ENCODE results near the gene NOX4.
"Not testable (repeated sequence)": the region's sequence is repeated elsewhere in the genome, so short reads cannot be mapped to it uniquely, and the experiment has no call there.

The NOX4 gene

GRCh38 chr11:89457190-89457589 lies 34.0 kb downstream of the NOX4 start:
- DNase-seq, result no peak

- no peak for DNase-seq
Measured at GRCh38 chr11:89456681-89457080, 34.5 kb downstream of the NOX4 start.

DNA sequence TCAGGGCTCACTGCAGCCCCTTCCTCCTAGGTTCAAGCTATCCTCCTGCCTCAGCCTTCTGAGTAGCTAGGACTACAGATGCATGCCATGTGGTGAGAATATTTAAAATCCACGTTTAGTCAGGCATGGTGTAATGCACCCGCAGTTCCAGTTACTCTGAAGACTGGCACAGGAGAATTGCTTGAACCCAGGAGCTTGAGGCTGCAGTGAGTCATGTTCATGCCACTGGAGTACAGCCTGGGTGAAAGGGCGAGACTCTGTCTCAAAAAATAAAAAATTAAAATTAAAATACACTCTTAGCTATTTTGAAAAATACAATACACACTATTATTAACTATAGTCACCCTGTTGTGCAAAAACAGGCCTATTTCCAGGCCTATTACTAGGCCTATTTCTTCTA lies 38.4 kb downstream of the NOX4 start:
- DNase-seq, result no peak

- no peak for DNase-seq
Measured at GRCh38 chr11:89447845-89448244, 43.3 kb downstream of the NOX4 start.

DNA sequence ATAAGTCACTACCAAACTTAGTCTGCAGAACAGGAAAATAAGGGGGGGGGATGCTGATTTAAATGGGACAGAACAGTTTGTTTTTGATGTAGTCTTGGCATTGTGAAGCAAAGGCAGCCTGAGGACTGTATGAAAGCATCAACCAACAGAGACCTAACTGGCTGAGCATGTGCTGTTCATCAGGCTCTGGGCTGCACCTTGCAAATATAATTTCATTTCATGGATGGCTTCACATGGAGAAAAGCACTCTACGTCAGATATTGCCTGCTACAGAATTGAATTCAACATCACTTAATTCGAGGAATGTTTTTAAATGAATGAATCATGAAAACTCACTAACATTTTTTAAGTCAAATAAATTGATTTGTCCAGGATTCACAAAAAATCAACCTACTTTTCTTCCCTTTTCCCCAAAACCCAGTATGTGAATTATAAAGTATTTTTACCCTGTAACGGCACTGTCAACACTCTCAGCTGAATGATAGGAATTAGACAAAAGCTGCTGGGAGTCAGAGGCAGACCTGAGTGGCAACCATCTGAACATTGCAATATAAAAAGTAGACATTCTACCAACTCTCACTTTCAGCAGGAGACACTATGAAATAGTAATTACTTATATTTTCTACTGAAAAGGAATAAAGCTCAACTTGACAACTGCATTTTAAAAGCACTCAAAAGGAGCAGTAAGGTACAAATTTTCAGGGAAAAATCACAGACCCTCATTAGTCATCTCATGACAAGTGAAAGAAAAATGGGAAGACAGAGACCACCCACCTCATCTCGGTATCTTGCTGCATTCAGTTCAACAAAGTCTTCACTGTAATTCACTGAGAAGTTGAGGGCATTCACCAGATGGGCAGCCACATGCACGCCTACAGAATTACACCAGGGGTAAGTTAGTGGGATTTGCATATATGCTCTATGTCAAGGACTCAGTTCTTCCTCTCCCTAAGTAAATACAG lies 47.5 kb downstream of the NOX4 start:
- no peak for DNase-seq

GRCh38 chr11:89442801-89443200 lies 48.4 kb downstream of the NOX4 start:
- DNase-seq, result no peak

DNA sequence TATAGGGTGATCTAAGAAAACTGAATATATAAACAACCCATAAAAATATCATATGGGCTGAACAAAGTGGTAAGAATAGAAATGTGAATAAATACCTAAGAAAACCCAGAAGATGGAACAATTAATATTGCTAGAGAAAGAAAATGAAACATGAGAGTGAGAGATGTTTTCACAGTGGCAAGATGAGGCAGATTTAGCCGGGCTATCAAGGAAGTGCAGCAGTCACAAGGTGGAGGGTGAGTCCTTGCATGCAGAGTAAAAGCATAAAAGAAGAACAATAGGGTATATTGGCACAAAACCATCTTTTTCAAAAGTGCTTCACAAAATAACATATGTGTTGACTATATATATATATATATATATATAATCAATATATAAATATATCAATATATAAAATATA lies 49.6 kb downstream of the NOX4 start:
- no peak for DNase-seq

DNA sequence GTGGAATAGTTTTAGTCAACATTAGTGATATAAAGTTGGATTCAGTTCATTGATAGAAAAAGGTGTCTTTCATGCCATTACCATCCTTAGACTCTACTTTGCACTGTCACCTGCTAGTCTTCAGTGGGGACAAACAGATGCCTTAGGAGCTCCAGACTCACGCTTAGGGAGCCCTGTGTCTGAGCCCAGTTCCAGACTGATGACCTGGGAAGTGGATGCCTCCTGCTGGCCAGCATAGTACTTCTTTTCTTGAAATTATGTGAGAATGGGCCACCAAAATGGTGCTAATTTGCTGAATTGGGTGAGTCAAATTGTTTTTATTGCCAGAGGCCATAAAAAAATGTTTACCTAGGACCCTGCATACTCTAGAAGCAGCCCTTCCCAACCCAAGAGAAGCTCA lies 53.9 kb downstream of the NOX4 start:
- no peak for DNase-seq

GRCh38 chr11:89436071-89436470 lies 55.1 kb downstream of the NOX4 start:
- DNase-seq, result no peak

DNA sequence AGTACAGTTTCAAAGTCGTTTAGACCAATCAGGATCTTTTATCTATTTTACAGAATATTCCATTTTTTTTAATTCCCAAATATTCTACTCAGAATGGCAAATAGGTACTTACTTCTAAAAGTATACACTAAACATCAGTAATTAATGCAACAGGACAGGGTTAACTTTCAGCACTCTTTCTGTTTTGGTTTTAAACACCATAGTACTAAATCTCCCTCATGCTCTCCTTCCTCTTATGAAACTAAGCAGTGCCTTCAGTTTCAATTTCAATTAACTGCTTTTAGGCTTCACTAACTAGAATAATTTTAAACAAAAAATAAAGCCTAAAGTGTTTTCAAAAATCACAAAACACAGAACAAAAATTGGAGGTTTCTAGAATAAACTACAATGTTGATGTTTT lies 57.9 kb downstream of the NOX4 start:
- no peak for DNase-seq

DNA sequence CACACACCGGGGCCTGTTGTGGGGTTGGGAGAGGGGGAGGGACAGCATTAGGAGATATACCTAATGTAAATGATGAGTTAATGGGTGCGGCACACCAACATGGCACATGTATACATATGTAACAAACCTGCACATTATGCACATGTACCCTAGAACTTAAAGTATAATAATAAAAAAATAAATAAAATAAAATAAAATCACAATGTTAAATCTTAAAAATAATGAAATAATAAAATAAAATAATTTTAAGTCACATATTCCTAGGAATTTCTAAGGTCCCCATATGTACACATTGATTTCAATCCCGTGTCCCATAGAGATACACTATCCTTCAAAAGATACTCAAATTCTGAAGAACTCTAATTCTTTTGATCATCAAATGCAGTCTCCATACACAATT lies 59.0 kb downstream of the NOX4 start:
- DNase-seq, result not testable (repeated sequence)

- DNase-seq, result not testable (repeated sequence)
Measured at GRCh38 chr11:89426501-89426900, 64.7 kb downstream of the NOX4 start.

DNA sequence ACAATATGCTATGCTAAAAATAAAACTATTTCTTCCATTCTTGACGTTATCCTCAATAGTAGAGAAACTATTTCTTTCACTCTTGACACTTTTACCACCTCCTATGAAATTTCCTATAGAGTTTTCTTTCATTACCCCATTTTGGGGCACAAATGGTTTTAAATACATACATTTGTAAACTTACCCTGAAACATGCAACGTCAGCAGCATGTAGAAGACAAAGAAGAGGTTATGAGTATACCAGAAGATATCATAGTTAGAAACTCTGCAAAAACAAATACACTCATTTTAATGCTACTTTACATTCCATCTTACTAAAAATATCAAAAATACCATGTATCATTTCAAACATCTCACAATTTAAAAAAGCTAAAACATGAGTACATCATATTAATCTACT lies 69.5 kb downstream of the NOX4 start:
- DNase-seq, result no peak

GRCh38 chr11:89420981-89421380 lies 70.2 kb downstream of the NOX4 start:
- DNase-seq, result no peak

GRCh38 chr11:89416961-89417360 lies 74.2 kb downstream of the NOX4 start:
- DNase-seq, result no peak

GRCh38 chr11:89411112-89411511 lies 80.1 kb downstream of the NOX4 start:
- not testable (repeated sequence) for DNase-seq

DNA sequence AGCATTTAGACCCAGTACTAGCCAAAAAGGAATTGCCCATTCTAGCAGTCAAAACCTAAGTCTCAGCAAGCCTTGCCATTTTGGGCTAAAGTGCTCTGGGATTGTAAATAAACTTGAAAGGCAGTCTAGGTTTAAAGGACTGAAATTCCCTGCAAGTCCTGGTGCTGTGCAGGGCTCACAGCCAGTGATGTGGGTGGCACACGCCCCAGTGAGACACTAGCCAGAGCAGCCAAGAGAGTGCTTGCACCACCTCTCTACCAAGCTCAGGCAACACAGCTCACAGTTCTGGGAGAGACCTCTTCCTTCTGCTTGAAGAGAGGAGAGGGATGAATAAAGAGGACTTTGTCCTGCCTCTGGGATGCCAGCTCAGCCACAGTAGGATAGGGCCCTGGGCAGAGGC lies 80.5 kb downstream of the NOX4 start:
- not testable (repeated sequence) for DNase-seq

DNA sequence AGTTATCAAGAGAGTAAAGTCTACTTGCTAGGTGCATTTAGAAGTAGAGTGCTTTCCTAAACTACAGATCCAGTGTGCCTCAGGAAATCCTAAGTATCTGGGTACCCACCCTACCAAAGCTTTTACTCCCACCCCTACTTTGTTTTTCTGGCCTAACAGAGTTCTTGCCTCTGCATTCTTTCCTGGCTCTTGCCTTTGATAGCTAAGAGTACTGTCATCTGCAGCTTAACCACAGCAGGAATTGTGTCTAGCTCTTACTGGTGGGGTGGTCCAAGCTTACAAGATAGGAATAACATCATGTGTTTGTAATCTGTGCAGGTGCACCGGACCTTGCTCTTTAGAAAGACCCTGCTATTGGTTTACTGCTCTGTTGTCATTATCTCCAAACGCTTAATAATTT lies 82.7 kb downstream of the NOX4 start:
- DNase-seq, result not testable (repeated sequence)

GRCh38 chr11:89405629-89406028 lies 85.5 kb downstream of the NOX4 start:
- no peak for DNase-seq

DNA sequence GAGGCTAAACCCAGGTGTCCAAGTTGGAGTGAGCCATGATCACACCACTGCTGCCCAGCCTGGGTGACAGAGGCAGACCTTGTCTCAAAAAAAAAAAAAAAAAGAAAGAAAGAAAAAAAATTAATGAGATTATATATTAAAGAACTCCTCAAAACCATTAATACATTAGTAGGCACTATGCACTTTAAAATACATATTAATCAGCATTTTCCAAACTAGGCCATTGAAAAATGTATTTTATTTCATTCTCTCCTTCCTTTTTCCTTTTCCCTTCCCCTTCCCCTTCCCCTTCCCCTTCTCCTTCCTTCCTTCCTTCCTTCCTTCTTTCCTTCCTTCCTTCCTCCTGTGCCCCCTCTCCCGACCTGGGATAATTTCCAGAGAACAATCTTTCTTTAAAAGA lies 99.5 kb downstream of the NOX4 start:
- DNase-seq, result not testable (repeated sequence)

- not testable (repeated sequence) for DNase-seq
Measured at GRCh38 chr11:89387501-89387900, 103.7 kb downstream of the NOX4 start.

GRCh38 chr11:89382986-89383385 lies 108.2 kb downstream of the NOX4 start:
- not testable (repeated sequence) for DNase-seq

DNA sequence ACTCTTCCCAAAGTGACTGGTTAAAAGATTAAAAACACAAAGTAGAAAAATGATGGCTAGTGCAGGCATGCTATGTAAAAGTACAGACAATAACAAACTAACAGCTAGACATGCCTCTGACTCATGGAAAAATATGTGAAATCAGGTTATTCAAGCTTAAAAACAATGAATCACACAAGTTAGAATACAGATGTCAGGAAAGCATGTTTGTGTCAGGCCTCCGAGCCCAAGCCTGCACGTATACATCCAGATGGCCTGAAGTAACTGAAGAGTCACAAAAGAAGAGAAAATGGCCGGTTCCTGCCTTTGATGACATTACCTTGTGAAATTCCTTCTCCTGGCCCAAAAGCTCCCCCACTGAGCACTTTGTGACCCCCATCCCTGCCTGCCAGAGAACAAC lies 110.1 kb downstream of the NOX4 start:
- no peak for DNase-seq

GRCh38 chr11:89379976-89380771 lies 111.0 kb downstream of the NOX4 start:
- not testable (repeated sequence) for DNase-seq

Measured in CD4-positive, alpha-beta T cell treated with Interleukin-17A for 4 hours (primary cell).